SK-N-MC (cell line): ENCODE measurements around the gene ARHGDIG.
"Not testable (repeated sequence)": the region's sequence is repeated elsewhere in the genome, so short reads cannot be mapped to it uniquely, and the experiment has no call there.

Experiments
- DNase-seq: peaks from one replicate; pipeline ENCODE4 v3.0.0-alpha.2; 2011; ENCODE audit warnings: low read depth, low spot score
- H3K27ac ChIP-seq: fragments of 200-600 bp; sonication (generic); 2 replicates; pipeline ENCODE4 v1.5.1; 2016; ENCODE audit warnings: mixed run types
- H3K36me3 ChIP-seq: fragments of 200-600 bp; sonication (generic); 2 replicates; pipeline ENCODE4 v1.6.1; 2017; ENCODE audit warnings: antibody characterized with exemption, low read length, mixed read lengths; ENCODE audit not compliant: insufficient read depth
- H3K4me3 ChIP-seq: fragments of 200-600 bp; sonication (generic); 2 replicates; pipeline ENCODE4 v1.5.1; 2016
- H3K9ac ChIP-seq: fragments of 200-600 bp; sonication (generic); 2 replicates; pipeline ENCODE4 v1.8.0; 2017; ENCODE audit warnings: mixed run types, mixed read lengths; ENCODE audit not compliant: insufficient read length
- H3K9me3 ChIP-seq: fragments of 200-600 bp; sonication (generic); 2 replicates; pipeline ENCODE4 v1.6.1; 2017; ENCODE audit warnings: low read depth, mild to moderate bottlenecking, antibody characterized with exemption, low read length, moderate library complexity, mixed read lengths
- EZH2 ChIP-seq: fragments of 200-600 bp; sonication (generic); IDR thresholded peaks from one replicate; pipeline ENCODE4 v1.6.1; 2017; ENCODE audit warnings: antibody characterized with exemption
- FOXP2 ChIP-seq: optimal IDR thresholded peaks from 2 replicates; pipeline ENCODE3; 2011; ENCODE audit warnings: mild to moderate bottlenecking, moderate library complexity; ENCODE audit not compliant: insufficient read depth; ENCODE audit errors: extremely low read length, control extremely low read depth
- POLR2AphosphoS5 ChIP-seq: IDR thresholded peaks from 2 replicates; pipeline ENCODE4 v1.6.1; 2012; ENCODE audit warnings: mild to moderate bottlenecking, low read depth, low read length, borderline replicate concordance

Gene ARHGDIG

GRCh38 chr16:324451-325334 is 44.3 kb downstream of the ARHGDIG start:
- Histone ChIP-seq H3K36me3 (no peaks in the 10 kb centered on the region), H3K4me3 (peak overlapping the region; percentile 68), H3K9me3 (no peaks in the 10 kb centered on the region), H3K27ac (no peak overlapping the region), H3K9ac (no peak overlapping the region)
- DNase-seq = no peak
- no peak for TF ChIP-seq EZH2
- TF ChIP-seq POLR2AphosphoS5 = no peak
- TF ChIP-seq FOXP2 = no peak

- no peaks in the 10 kb centered on the region for H3K9me3 ChIP-seq
- peak overlapping the region; percentile 68 for H3K4me3 ChIP-seq
- TF ChIP-seq EZH2 = no peak
- TF ChIP-seq POLR2AphosphoS5 = no peak
- TF ChIP-seq FOXP2 = no peak
- H3K36me3 ChIP-seq = no peaks in the 10 kb centered on the region
- H3K9ac ChIP-seq = no peak overlapping the region
- no peak for DNase-seq
- H3K27ac ChIP-seq = no peak overlapping the region
Measured at GRCh38 chr16:325375-326145, 45.2 kb downstream of the ARHGDIG start.

GRCh38 chr16:330741-331140 is 50.4 kb downstream of the ARHGDIG start:
- Histone ChIP-seq H3K9me3 (no peaks in the 10 kb centered on the region), H3K4me3 (no peak overlapping the region), H3K36me3 (no peaks in the 10 kb centered on the region), H3K9ac (no peak overlapping the region), H3K27ac (no peak overlapping the region)
- no peak for DNase-seq
- TF ChIP-seq FOXP2 = no peak
- TF ChIP-seq POLR2AphosphoS5 = no peak
- TF ChIP-seq EZH2 = no peak

DNA sequence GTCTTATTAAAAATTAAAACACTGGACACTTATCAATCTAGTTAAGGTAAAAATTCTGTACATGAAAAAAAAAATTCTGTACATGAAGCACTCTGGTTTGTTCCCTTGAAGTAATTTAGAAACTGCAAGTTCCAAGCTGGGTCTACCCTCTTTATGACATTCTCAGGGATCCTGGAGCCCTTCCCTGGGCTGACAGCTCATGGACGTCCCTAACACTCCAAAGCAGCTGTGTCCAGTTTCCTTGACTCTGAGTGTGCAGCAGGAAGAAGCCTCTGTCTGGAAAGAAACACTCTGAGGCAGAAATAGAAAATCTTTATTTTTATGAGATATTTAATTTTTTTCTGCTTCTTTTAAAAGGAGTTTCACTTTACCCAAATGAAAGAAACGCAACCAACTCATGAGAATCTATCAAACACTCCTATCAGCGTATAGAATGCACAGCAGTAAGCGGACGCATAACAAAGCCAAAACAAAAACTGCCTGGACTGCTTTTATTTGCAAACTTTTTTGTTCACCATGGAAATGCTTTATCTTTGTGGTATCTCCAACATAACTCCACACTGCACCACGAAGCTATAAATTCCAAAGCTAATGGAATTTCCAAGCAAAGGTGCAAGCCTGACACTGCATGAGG is 50.9 kb downstream of the ARHGDIG start:
- not testable (repeated sequence) for H3K9ac ChIP-seq, H3K36me3 ChIP-seq, H3K4me3 ChIP-seq, H3K9me3 ChIP-seq, DNase-seq, H3K27ac ChIP-seq
